Measurements from ENCODE around the gene UGGT2. TPM values are rescaled to one million over a fixed set of nuclear protein-coding genes. Genes with fewer than 3 reads are reported as not detected.

The UGGT2 gene
- total and polyA plus RNA-seq, 9 of the 15 experiments (the other 6 are each of a cell fraction or from before 2014, with no cell fraction given): 3.5 to 24.5 (median 18.3) TPM

GRCh38 chr13:96018135-96018534, 35.1 kb downstream of the UGGT2 start (continued):
- no peak for TF ChIP-seq DIDO1 (tag; IDR thresholded peaks at IDR 0.05; ENCODE audit: low read depth)

DNA sequence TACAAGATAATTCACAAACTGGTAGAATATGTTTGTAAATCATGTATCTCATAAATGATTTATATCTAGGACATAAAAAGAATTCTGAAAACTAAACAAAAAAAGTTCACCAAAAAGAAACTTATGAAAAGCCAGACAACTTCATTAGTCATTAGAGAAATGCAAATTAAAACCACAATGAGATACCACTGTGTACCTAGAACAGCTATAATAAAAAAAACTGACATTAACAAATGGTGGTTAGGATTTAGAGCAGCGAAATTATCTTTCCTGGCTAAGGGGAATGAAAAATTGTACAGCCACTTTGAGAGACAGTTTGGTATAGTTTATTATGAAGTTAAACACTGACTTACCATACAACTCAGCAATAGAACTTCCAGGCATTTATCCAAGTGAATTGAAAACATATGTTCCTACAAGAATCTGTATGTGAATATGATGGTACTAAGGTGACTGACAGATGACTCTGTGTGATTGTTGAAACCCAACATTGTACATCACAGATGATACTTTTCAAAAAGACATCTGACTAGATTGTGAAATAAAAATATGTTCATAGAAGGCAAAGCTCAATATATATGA, 41.8 kb downstream of the UGGT2 start:
- Histone ChIP-seq H3K27ac (ENCODE audit: extremely low read depth, low read depth, low read length) (no peak overlapping the region), H3K9me1 (ENCODE audit: control insufficient read depth, insufficient read depth, low read length) (no peaks in the 10 kb centered on the region), H3K9ac (ENCODE audit: insufficient read depth in 1 of 2, low read depth in 2 of 2, low read length in 2 of 2) (no peak overlapping the region), H3K79me2 (ENCODE audit: control insufficient read depth, insufficient read depth, low read length) (no peaks in the 10 kb centered on the region; the same call in 2 of the 3 replicates), H3K27me3 (ENCODE audit: control insufficient read depth in 2 of 2, insufficient read depth in 2 of 2, low read length in 2 of 2) (no peaks in the 10 kb centered on the region), H3K4me1 (replicated peaks in 1 of 2; ENCODE audit: control insufficient read depth in 2 of 2, insufficient read depth in 2 of 2, low read length in 2 of 2) (no peaks in the 10 kb centered on the region), H3K4me2 (ENCODE audit: insufficient read depth, low read length) (no peak overlapping the region), H2AFZ (ENCODE audit: low read depth, low read length) (no peak overlapping the region), H3K4me3 (no peak overlapping the region), H4K20me1 (replicated peaks; ENCODE audit: control insufficient read depth, insufficient read depth, low read length) (no peaks in the 10 kb centered on the region), H3K9me3 (replicated peaks; ENCODE audit: control insufficient read depth, insufficient read depth, low read depth, low read length) (no peaks in the 10 kb centered on the region), H3K36me3 (ENCODE audit: control insufficient read depth, insufficient read depth, low read length) (no peaks in the 10 kb centered on the region; the same call in 1 of the 3 replicates)
- BruUV-seq (replicated peaks): no TSS peak
- ATAC-seq (no peak), DNase-seq (ENCODE audit: extremely low read depth in 1 of 4, low spot score in 3 of 4) (no peak), FAIRE-seq (no peak)
- 89% methylated on average over 1 of the region's 1 CpG for WGBS (ENCODE audit: insufficient coverage, low coverage, missing lambda C conversion rate)
- in situ Hi-C loops (cut with MboI): no loop called here
- CTCF ChIA-PET (ENCODE audit: low intra/inter-chr PET ratio): no interaction called here
- no peak for TF ChIP-seq SMARCA5 (IDR thresholded peaks at IDR 0.05)
- TF ChIP-seq HMG20B (CRISPR knock-in tag; IDR thresholded peaks at IDR 0.05): no peak
- TF ChIP-seq C11orf30 (IDR thresholded peaks at IDR 0.05; ENCODE audit: low read depth): no peak
- TF ChIP-seq CC2D1A (IDR thresholded peaks at IDR 0.05): no peak
- no peak for TF ChIP-seq IFI16 (CRISPR knock-in tag; IDR thresholded peaks at IDR 0.05)
- intact Hi-C loops (cut with micrococcal nuclease): no loop called here
- POLR2A ChIA-PET: no interaction called here

DNA sequence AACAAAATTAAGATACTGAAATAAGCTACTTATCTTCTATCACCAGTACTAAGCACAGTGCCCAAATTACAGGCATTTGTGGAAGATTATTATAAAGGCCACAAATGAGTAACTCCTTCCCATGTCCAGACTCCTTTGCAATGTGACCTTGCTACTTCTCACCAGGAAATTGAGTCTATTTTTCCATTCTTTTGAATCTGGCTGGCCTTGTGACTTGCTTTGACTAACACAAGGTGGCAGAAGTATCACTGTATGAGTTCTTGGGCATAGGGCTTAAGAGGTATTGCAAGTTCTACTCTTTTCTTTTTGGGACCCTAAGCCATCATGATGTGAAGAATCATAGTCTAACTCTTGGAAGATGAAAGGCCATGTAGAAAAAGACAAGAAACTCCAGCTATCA, 49.9 kb downstream of the UGGT2 start:
- no peak overlapping the region for H3K9ac ChIP-seq (ENCODE audit: insufficient read depth in 1 of 2, low read depth in 2 of 2, low read length in 2 of 2)
- no peaks in the 10 kb centered on the region for H3K27me3 ChIP-seq (ENCODE audit: control insufficient read depth in 2 of 2, insufficient read depth in 2 of 2, low read length in 2 of 2)
- H3K9me1 ChIP-seq (ENCODE audit: control insufficient read depth, insufficient read depth, low read length): no peaks in the 10 kb centered on the region
- FAIRE-seq (no peak), DNase-seq (ENCODE audit: extremely low read depth in 1 of 4, low spot score in 3 of 4) (no peak), ATAC-seq (no peak; the same call in 2 of the 3 replicates)
- BruUV-seq (replicated peaks): no TSS peak
- no peak overlapping the region for H2AFZ ChIP-seq (ENCODE audit: low read depth, low read length)
- POLR2A ChIA-PET: no interaction called here
- CTCF ChIA-PET (ENCODE audit: low intra/inter-chr PET ratio): no interaction called here
- no peaks in the 10 kb centered on the region for H3K4me1 ChIP-seq (replicated peaks in 1 of 2; ENCODE audit: control insufficient read depth in 2 of 2, insufficient read depth in 2 of 2, low read length in 2 of 2)
- H3K79me2 ChIP-seq (ENCODE audit: control insufficient read depth, insufficient read depth, low read length): no peaks in the 10 kb centered on the region; the same call in 2 of the 3 replicates
- H4K20me1 ChIP-seq (replicated peaks; ENCODE audit: control insufficient read depth, insufficient read depth, low read length): no peaks in the 10 kb centered on the region
- in situ Hi-C loops (cut with MboI): no loop called here
- intact Hi-C loops (cut with micrococcal nuclease): no loop called here
- no peaks in the 10 kb centered on the region for H3K9me3 ChIP-seq (replicated peaks; ENCODE audit: control insufficient read depth, insufficient read depth, low read depth, low read length)
- no peaks in the 10 kb centered on the region for H3K36me3 ChIP-seq (ENCODE audit: control insufficient read depth, insufficient read depth, low read length)
- H3K4me3 ChIP-seq: no peak overlapping the region
- no peak overlapping the region for H3K27ac ChIP-seq (ENCODE audit: extremely low read depth, low read depth, low read length)
- H3K4me2 ChIP-seq (ENCODE audit: insufficient read depth, low read length): no peak overlapping the region
- TF ChIP-seq SIN3B (IDR thresholded peaks at IDR 0.05; ENCODE audit: low read depth): no peak
- no peak for TF ChIP-seq ZKSCAN1 (IDR thresholded peaks at IDR 0.05; ENCODE audit: low read depth, low read length)
- TF ChIP-seq, protein P1, sequence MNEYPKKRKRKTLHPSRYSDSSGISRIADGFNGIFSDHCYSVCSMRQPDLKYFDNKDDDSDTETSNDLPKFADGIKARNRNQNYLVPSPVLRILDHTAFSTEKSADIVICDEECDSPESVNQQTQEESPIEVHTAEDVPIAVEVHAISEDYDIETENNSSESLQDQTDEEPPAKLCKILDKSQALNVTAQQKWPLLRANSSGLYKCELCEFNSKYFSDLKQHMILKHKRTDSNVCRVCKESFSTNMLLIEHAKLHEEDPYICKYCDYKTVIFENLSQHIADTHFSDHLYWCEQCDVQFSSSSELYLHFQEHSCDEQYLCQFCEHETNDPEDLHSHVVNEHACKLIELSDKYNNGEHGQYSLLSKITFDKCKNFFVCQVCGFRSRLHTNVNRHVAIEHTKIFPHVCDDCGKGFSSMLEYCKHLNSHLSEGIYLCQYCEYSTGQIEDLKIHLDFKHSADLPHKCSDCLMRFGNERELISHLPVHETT (CRISPR knock-in tag; conservative IDR thresholded peaks at IDR 0.05 in 1 of 2, IDR thresholded peaks at IDR 0.05 in 1 of 2): no peak
- no peak for TF ChIP-seq ZNF12 (CRISPR knock-in tag; IDR thresholded peaks at IDR 0.05)
- TF ChIP-seq SMARCA4 (IDR thresholded peaks at IDR 0.05): no peak
- no peak for TF ChIP-seq NCOA2 (IDR thresholded peaks at IDR 0.05; ENCODE audit: partially characterized antibody in 2 of 2)
